Left renal cortex interstitium (tissue), 4 donors: Measurements from ENCODE around the gene IDS. TPM values are rescaled to one million over a fixed set of nuclear protein-coding genes. Genes with fewer than 3 reads are reported as not detected.
"Not testable (repeated sequence)": the region's sequence is repeated elsewhere in the genome, so short reads cannot be mapped to it uniquely, and the experiment has no call there.

Experiments used
- DNase-seq, 4 donors: peaks; one replicate each; pipeline ENCODE4 v3.0.0-alpha.2; 2013; ENCODE audit warnings: low read depth in 4 of 4, low spot score in 2 of 4, missing footprints in 1 of 4
- polyA plus RNA-seq, 4 donors: library from polyadenylated mRNA; unstranded; fragments of 120-200 nt; gene quantifications; one replicate each; pipeline ENCODE4 v1.2.1, GENCODE V29; 2013; ENCODE audit not compliant: insufficient read length in 4 of 4

IDS gene
- polyA plus RNA-seq, 4 donors, result 27.1 to 44.5 (median 34.3) TPM

- DNase-seq, result no peak
Measured at GRCh38 chrX:149528381-149528780, 23.3 kb upstream of the IDS start.

GRCh38 chrX:149527705-149528104 is 22.6 kb upstream of the IDS start:
- no peak for DNase-seq

DNA sequence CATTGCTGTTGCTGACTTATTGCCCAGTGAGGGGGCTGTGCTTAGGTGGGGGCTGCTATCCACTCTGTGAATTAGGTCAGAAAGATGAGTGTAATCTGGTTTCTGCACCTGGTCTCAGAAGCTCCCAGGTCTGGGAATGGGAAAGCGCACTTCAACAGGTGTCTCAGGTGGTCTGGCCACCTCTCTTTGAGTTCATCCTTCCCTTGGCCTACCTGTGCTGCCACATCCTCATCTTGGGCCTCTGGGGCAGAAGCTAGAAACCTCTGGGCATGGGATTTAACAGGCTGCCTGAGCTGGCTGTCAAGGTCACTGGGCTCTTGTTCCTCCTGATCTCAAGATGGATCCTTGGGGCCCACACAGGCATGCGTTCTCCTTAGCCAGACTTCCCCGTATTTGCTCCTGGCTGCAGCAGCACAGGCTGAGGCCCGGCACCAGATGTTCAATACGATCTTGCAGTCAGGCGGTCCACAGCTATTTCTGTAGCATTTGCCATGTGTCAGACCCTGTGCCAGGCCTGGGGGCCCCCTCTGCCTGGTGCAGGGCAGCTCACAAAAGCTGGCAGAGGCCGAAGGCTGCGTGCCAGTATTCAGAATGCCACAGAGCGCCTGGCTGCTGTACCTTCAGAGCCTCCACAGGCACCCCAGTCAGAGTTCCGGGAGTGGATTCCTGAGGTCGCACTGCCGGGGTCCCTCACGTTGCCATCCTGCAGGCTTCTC is 21.4 kb upstream of the IDS start:
- DNase-seq, result not testable (repeated sequence)

DNA sequence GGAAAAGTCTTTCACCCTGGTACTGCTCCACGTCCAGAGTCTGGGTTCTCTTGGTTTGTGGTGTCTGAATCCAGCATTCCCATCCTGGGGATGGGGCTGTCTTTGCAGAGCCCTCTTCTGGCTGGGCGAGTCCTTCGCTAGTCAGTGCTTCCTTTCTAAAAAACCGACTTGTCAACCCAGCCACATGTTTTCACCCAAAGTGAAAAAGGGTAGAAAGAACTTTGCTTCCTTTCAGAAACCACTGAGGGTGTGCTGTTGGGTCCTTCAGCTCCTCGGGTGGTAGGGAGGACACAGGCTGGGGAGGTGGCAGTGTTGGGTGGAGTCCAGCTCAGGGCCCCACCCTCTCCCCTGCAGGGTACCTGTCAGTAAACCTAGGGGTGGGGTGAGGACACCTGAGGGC is 20.8 kb upstream of the IDS start:
- DNase-seq, result not testable (repeated sequence)

- not testable (repeated sequence) for DNase-seq
Measured at GRCh38 chrX:149525389-149525788, 20.3 kb upstream of the IDS start.

GRCh38 chrX:149522916-149523315 is 17.8 kb upstream of the IDS start:
- no peak for DNase-seq

- DNase-seq, result no peak
Measured at GRCh38 chrX:149521438-149521837, 16.3 kb upstream of the IDS start.

DNA sequence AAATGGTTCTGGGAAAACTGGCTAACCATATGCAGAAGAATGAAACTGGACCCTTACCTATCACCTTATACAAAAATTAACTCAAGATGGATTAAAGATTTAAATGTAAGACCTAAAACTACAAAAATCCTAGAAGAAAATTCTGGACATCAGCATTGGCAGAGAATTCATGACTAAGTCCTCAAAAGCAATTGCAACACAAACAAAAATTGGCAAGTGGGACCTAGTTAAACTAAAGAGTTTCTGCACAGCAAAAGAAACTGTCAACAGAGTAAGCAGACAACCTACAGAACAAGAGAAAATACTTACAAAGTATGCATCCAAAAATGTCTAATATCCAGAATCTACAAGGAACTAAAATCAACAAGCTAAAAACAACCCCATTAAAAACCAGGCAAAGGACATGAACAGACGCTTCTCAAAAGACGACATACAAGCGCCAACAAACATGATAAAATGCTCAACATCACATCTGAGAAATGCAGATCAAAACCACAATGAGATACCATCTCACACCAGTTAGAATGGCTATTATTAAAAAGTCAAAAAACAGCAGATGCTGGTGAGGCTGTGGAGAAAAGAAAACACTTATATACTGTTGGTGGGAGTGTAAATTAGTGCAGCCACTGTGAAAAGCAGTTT is 15.7 kb upstream of the IDS start:
- DNase-seq, result not testable (repeated sequence)

- DNase-seq, result no peak
Measured at GRCh38 chrX:149518236-149518635, 13.1 kb upstream of the IDS start.

GRCh38 chrX:149517308-149517707 is 12.2 kb upstream of the IDS start:
- DNase-seq, result no peak

DNA sequence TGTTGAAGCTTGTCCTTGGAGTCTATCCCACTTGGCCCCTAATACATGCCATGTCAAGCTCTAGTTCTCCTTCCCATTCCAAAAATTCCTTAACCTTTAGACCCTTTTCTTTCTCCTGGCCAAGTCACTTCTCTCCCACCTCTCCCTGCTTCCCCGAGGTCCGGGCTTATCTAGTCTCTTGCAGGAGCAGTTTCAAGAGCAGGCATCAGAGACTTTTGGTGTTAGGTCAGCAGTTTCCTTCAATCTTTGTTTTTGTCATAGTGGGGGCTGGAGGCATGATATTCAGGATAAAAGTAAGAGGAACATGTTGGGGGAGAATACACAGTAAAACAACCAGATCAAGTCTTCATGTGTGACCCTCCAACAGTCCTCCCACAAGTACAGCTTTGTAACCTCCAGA is 11.5 kb upstream of the IDS start:
- no peak for DNase-seq

DNA sequence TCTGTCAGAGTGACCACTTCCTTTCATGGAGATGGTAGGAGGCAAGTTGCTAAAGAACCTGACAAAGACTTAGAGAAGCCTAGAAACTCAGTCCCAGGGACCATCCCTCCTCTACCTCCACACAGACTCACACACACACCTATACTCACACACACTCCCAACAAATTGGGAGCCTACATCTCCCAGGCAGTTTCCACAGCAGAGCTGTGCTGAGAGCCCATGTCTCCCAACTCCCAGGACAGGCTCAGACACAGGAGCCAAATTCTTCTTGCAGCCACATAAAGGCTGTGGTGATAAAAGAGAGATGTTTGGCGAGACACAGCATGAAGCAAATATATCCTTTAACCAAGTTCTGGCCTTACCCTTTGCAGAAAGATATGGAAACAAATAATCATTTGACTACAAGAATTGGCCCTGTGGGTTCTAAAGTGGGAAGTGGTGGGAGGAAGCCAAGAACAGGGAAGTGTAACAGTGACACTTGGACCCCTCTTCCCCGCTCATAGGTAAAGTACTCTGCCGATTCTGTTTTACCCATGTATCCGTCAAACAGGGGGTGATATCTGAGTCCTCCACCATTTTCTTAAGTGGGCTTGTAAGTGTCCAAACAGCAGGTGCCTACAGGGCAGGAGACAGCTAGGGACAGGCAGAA is 11.0 kb upstream of the IDS start:
- DNase-seq, result no peak

- no peak for DNase-seq
Measured at GRCh38 chrX:149513825-149514428, 8.8 kb upstream of the IDS start.

DNA sequence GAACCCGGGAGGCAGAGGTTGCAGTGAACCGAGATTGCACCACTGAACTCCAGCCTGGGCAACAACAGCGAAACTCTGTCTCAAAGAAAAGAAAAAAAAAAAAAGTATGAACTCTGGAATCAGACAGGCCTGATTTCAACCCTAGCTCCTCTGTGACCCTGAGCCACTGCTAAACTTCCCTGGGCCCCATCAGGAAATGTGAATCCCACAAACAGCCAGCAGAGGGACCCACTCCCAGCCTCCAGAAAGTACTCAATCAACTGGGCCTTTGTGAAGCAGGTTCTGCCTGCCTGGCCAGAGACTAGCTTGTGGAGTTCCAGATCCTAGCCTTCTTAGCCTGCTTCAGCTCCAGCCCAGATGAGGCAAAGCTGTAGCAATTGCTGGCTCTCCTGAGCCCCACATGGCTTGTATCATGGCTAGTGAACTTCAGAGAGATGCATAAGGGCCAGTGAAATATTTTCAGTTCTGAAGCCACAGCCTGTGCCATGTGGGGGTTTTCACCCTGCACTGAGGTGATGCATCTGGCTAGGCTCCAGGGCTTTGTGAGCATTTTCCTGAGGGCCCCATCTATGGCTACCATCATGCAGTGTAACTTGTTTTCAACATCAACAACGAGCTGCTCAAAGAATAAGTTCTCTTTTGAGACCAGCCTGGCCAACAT is 7.2 kb upstream of the IDS start:
- no peak for DNase-seq

- no peak for DNase-seq
Measured at GRCh38 chrX:149511081-149511480, 6.0 kb upstream of the IDS start.

GRCh38 chrX:149510386-149510785 is 5.3 kb upstream of the IDS start:
- no peak for DNase-seq

DNA sequence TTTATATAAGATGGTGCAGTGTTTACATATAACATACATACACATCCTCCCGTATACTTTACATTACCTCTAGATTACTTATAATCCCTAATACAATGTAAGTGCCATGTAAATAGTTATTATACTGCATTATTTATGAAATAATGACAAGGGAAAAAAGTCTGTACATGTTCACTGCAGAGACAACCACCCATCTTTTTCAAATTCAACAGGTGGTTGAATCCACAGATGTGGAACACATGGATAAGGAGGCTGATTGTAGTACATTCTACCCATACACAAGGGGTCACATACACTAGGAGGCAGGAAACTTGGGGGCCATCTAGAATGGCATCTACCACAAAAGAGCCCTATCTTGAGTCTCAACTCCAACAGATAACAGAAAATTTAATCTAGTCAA is 3.4 kb upstream of the IDS start:
- no peak for DNase-seq

- no peak for DNase-seq
Measured at GRCh38 chrX:149506349-149506748, 1.2 kb upstream of the IDS start.

DNA sequence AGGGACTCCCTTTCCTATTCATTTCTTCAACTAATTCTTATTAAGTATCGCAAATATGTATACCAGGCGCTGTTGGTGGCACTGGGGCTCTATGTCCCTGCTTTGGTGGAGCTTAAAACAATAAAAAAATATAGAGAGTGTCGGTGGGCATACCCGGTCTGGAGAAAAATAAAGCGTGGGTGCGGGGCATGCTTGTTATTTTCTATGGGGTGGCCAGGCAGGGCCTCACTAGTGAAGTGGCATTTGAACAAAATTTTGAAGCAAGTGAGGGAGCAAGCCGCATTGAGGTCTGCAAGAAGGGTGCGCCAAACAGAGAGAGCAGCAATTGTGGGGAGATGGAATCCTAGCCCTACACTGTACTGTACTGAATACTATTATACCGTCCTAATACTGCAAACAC is 565 bp upstream of the IDS start:
- no peak for DNase-seq

DNA sequence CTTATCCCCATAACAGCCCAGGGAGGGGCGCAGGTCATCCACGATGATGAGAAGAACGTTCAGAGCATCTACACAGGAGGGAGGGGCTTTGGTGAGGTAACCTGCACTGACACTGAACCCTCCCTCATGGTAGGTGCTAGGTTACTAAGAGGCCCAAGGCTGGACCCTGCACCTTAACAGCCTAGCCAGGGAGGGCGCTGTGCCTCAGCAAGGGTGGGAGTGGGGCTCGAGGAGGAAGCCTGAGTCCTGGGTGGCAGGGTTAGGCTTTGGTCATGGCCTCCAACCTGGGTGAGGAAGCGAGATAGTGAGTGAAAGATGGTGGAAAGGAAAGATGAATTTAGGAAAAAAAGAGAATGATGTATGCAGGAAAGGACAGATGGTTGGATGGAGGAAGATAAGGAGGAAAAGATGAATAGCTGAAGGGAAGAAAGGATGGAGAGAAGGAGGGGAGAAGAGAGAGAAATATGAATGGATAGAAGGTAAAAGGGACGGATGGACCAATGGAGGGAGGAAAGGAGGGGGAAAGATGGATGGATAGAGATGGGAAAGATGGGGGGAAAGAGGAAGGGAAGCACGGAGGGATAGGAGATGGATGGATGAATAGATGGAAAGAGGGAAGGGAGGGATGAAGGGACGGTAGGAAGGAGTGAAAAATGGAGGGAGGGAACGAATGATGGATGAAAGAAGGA is 736 bp downstream of the IDS start:
- DNase-seq, result no peak
